HG02981 (cell line): ENCODE data around the gene RIPK3.
"Not testable (repeated sequence)": the region's sequence is repeated elsewhere in the genome, so short reads cannot be mapped to it uniquely, and the experiment has no call there.

Experiments used
- ATAC-seq: cut with Tn5 transposase; IDR thresholded peaks from one replicate; pipeline ENCODE4 v1.9.1; 2021; ENCODE audit warnings: mild to moderate bottlenecking, moderate library complexity; ENCODE audit not compliant: unreplicated experiment

Gene RIPK3

GRCh38 chr14:24348186-24348585 is 8.4 kb upstream of the RIPK3 start:
- no peak for ATAC-seq

- no peak for ATAC-seq
These were observed 7.3 kb upstream of the RIPK3 start for GRCh38 chr14:24347134-24347533.

- ATAC-seq = no peak
These were observed 4.2 kb upstream of the RIPK3 start for GRCh38 chr14:24343795-24344660.

DNA sequence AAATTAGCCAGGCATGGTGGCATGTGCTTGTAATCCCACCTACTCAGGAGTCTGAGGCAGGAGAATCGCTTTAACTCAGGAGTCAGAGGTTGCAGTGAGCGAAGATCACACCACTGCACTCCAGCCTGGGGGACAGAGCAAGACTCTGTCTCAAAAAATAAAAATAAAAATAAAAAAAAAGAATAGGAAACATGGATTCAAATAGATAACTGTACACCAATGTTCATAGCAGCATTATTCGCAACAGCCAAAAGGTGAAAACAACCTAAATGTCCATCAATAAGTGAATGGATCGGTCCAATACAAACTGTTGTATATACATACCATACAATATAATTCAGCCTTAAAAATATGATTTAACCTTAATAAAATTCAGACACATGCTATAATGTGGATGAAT is 3.1 kb upstream of the RIPK3 start:
- ATAC-seq = no peak

GRCh38 chr14:24340606-24341005 is 815 bp upstream of the RIPK3 start:
- no peak for ATAC-seq

DNA sequence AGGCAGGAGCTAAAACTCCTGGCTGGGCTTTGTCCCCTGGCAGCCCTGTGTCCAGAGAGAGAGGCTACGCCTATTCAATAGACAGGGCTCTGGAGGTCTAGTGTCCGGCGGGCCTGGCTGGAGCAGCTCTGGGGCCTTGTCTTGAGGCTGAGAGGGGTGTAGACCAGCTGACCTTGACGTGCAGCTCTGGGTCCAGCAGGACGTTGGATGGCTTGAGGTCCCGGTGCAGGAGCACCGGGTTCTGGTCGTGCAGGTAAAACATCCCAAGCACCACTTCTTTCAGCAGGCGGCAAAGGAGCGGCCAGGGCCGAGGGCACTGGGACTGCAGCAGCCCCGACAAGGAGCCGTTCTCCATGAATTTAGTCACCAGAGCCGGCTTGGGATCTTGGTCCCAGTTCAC is 948 bp downstream of the RIPK3 start:
- no peak for ATAC-seq

DNA sequence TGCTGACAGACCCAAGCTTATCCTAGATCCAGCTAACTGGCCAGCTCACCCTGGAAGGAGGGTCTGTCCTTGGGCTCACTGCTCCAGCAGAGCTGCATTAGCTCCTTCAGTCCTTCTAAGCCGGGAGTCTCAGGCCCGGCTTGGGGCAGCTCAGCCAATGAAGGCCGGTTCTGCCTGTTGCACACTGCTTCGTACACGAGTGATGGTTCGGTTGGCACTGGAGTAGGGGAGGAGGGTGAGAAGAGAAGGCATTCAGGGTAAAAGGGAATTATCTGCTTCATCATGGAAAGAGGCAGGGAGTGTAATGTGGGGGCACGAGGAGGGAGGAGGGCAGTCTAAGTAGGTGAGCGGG is 2.0 kb downstream of the RIPK3 start:
- ATAC-seq = no peak

DNA sequence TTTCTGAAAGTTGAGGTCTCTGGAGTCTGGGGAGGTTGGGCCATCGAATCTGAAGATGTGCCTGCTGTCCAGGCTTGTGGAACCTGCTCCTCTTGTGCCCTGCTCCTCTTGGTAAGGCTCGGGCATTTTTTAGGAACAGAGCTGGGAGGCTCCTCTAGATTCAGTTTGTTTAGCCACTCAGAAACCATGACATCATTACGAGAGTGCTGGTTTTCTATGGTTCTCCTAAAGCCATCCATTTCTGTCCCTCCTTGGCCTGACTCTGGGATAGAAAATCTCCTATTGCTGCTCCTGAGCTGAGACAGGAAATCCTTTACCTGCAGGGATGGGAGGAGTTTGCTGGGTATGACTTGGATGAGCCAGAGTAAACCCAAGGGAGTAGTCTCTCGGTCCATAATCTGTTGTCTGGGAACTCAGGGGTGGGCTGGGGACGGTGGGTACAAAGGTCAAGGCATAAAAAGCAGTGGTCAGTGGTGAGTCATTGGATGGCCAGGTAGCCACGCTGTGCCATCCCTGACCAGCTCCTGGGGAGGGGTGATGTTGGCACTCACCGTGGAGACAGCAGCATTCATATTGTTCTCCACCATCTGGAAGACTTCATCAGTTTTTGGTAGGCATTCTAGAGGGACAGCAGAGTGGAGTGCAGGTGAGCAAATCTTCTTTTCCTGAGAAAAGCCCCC is 2.5 kb downstream of the RIPK3 start:
- no peak for ATAC-seq

DNA sequence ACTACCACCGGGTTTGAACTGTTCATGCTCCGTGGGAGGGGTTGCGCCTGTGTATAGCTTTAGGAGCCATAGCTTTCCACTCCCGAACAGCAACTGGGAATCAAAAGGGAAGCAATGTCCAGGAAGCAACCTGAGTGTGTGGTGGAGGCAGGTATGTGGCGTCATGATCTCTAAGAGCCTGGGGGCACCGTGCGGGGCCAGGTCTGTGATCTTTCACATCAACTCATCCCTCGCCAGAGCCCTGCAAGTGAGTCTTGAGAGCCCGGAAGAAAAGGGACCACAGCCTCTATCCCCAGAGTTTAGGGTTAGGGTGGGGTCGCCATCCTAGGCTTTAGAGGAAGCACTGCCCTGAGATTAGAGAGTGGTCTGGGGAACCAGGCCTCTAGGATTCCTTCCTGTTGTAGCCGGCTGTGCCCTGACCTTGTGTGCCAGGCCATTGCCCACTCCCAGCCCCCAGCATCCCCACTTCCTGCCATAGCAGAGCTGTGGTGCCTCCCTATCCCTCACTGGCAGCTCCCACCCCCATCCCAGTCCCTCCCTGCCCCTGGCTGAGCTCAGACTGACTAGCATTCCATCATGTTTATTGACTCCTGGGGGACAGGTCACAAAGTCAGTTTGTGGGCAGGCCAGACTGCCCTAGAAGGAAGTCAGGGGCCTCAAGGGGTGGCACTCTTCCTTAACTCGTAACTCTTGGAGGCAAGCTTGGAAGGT is 4.2 kb downstream of the RIPK3 start:
- ATAC-seq = no peak

- ATAC-seq = no peak
These were observed 5.1 kb downstream of the RIPK3 start, which contains the start of gene ADCY4 for GRCh38 chr14:24334431-24335291. TSS of gene ADCY4 (minus strand) at chr14:24335071. CDS start at chr14:24334652, 419 bp downstream.

DNA sequence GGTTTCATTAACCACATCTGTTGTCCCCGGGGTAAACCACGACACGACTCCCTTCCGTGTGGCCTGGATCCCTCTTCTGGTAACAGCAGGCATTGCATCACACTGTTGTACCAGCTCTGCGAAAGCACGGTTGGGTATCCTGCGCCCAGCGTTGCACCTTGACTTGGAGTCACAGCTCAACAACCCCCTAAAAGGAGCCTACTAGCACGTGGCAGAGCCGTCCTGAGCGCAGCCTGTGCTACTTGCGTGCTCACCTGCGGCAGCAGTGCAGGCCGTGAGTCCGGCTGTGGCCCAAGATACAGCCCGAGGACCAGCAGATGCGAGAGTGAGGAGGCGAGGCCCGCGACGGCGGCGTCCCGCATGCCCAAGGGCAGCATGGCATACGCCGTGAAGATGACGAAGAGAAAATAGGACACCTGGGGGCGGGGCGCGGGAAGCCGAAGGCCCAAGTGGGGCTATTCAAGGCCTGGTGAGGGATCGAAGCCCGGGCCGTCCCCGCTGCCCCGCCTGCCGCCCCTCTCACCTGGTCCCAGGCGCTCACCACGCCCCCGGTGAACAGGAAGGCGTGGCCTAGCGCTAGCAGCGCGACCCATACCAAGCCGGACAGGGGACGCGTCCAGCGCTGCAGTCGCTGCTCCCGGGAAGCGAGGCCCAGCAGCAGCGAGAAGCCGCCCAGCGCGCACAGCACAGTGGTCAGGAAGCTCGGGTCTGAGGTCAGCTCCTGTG is 7.4 kb downstream of the RIPK3 start:
- ATAC-seq = peak; percentile 86

- no peak for ATAC-seq
These were observed 8.0 kb downstream of the RIPK3 start for GRCh38 chr14:24331731-24332267.

- no peak for ATAC-seq
These were observed 8.7 kb downstream of the RIPK3 start for GRCh38 chr14:24330973-24331674.

GRCh38 chr14:24329736-24330135 is 10.1 kb downstream of the RIPK3 start:
- no peak for ATAC-seq

GRCh38 chr14:24329073-24329663 is 10.6 kb downstream of the RIPK3 start:
- ATAC-seq = no peak

GRCh38 chr14:24327914-24328313 is 11.9 kb downstream of the RIPK3 start:
- not testable (repeated sequence) for ATAC-seq

GRCh38 chr14:24327303-24327702 is 12.5 kb downstream of the RIPK3 start:
- ATAC-seq = no peak

- ATAC-seq = no peak
These were observed 13.8 kb downstream of the RIPK3 start for GRCh38 chr14:24325963-24326362.

GRCh38 chr14:24325041-24325530 is 14.7 kb downstream of the RIPK3 start:
- no peak for ATAC-seq
